Sigmoid colon (tissue), 7 donors: ENCODE data around the gene RNF215. TPM values are rescaled to one million over a fixed set of nuclear protein-coding genes. Genes with fewer than 3 reads are reported as not detected.

Source experiments
- DNase-seq: peaks from one replicate; pipeline ENCODE4 v3.0.0-alpha.2; 2019
- H3K27ac ChIP-seq, 4 donors: fragments of 200-600 bp; sonication (generic); one replicate each; pipeline ENCODE4 v1.5.1; 2016 to 2019; ENCODE audit warnings: mild to moderate bottlenecking in 1 of 4
- H3K27me3 ChIP-seq, 3 donors: fragments of 200-600 bp; sonication (generic); one replicate each; pipeline ENCODE4 v1.5.1; 2019; ENCODE audit warnings: mild to moderate bottlenecking in 1 of 3
- H3K36me3 ChIP-seq, 4 donors: fragments of 200-600 bp; sonication (generic); one replicate each; pipeline ENCODE4 v1.5.1; 2016 to 2019
- H3K4me1 ChIP-seq, 4 donors: fragments of 200-600 bp; sonication (generic); one replicate each; pipeline ENCODE4 v1.5.1; 2017 to 2019
- H3K4me3 ChIP-seq, 4 donors: fragments of 200-600 bp; sonication (generic); one replicate each; pipeline ENCODE4 v1.5.1; 2017 to 2019; ENCODE audit warnings: mild to moderate bottlenecking in 2 of 4, moderate library complexity in 1 of 4
- H3K9me3 ChIP-seq, 4 donors: fragments of 200-600 bp in 3 of 4; sonication (generic) in 3 of 4; one replicate each; pipeline versions ENCODE4 v1.5.1 to v1.6.1; 2013 to 2019
- CTCF ChIP-seq, 4 experiments: fragments of 450-650 bp in 3 of 4; fragments of 200-600 bp in 1 of 4; IDR thresholded peaks; one replicate each; pipeline ENCODE4 v1.5.1; 2016 to 2019; ENCODE audit warnings: antibody characterized with exemption in 4 of 4, mild to moderate bottlenecking in 3 of 4, moderate library complexity in 2 of 4
- EP300 ChIP-seq, 4 donors: sonication (generic); formaldehyde crosslinking; IDR thresholded peaks; one replicate each; pipeline ENCODE4 v1.6.1; 2017; ENCODE audit warnings: antibody characterized with exemption in 4 of 4
- POLR2A ChIP-seq, 2 donors: fragments of 450-650 bp; IDR thresholded peaks; one replicate each; pipeline ENCODE4 v1.6.1; 2016; ENCODE audit warnings: antibody characterized with exemption in 2 of 2, mild to moderate bottlenecking in 2 of 2, moderate library complexity in 2 of 2
- POLR2AphosphoS5 ChIP-seq, 4 donors: sonication (generic); formaldehyde crosslinking; IDR thresholded peaks; one replicate each; pipeline ENCODE4 v1.6.1; 2017; ENCODE audit warnings: antibody characterized with exemption in 4 of 4
- WGBS, 2 donors: extraction: QIAGEN DNeasy Blood & Tissue Kit; methylation state at CpG; one replicate each; pipeline ENCODE4 v1.1.7; 2013; 5-methylcytosine and 5-hydroxymethylcytosine counted together
- intact Hi-C: fragments of 100-400 bp; cut with DNase I; formaldehyde crosslinking; loops from one replicate; pipeline ENCODE4 v1.15.1; 2023
- polyA plus RNA-seq, 3 donors: library from polyadenylated mRNA; stranded (reverse); fragments of 200-250 nt; gene quantifications; one replicate each; pipeline ENCODE4 v1.2.3, GENCODE V29; 2013
- total RNA-seq, 4 donors: library from RNA; depleted of rRNA; stranded (reverse); fragments of >200 nt; gene quantifications; one replicate each; pipeline ENCODE4 v1.1.0, GENCODE V29; 2016
- donor health status: healthy with polysubstance abuse.
- donor health status: Bipolar disorder and iron deficiency.
- donor health status: healthy.

RNF215 gene
- total and polyA plus RNA-seq, 7 donors = 0.92 to 21.6 (median 12.2) TPM

- H3K27ac ChIP-seq = peak overlapping the region in 1 of 4 donors; percentile 11
- WGBS, 2 donors = 80 to 91% methylated on average over 4 of the region's 4 CpGs
- intact Hi-C loops = no loop called here
- no peak for DNase-seq
- no peaks in the 10 kb centered on the region for H3K27me3 ChIP-seq
- H3K9me3 ChIP-seq = no peaks in the 10 kb centered on the region
- H3K36me3 ChIP-seq = peaks cover 49 to 98% (median 62%) of the 10 kb centered on the region in 4 donors
- no peak overlapping the region for H3K4me3 ChIP-seq
- peaks cover 0 to 26% (median 13%) of the 10 kb centered on the region in 4 donors for H3K4me1 ChIP-seq
- no peak for TF ChIP-seq POLR2A (IDR thresholded peaks at IDR 0.05)
- no peak for TF ChIP-seq CTCF (IDR thresholded peaks at IDR 0.05)
- no peak for TF ChIP-seq EP300 (IDR thresholded peaks at IDR 0.05)
- TF ChIP-seq POLR2AphosphoS5 (IDR thresholded peaks at IDR 0.05) = no peak
These were observed 38.8 kb downstream of the RNF215 start for GRCh38 chr22:30348404-30348803.

- intact Hi-C loops = no loop called here
- Histone ChIP-seq H3K36me3 (peaks cover 53 to 100% (median 68%) of the 10 kb centered on the region in 4 donors), H3K9me3 (no peaks in the 10 kb centered on the region), H3K4me3 (no peak overlapping the region), H3K27ac (no peak overlapping the region), H3K27me3 (no peaks in the 10 kb centered on the region), H3K4me1 (peaks cover 0 to 20% (median 13%) of the 10 kb centered on the region in 4 donors)
- 69 to 72% methylated on average over 5 of the region's 5 CpGs for WGBS, 2 donors
- no peak for DNase-seq
- TF ChIP-seq EP300 (IDR thresholded peaks at IDR 0.05) (no peak), POLR2AphosphoS5 (IDR thresholded peaks at IDR 0.05) (no peak), POLR2A (IDR thresholded peaks at IDR 0.05) (no peak), CTCF (IDR thresholded peaks at IDR 0.05) (no peak)
These were observed 39.8 kb downstream of the RNF215 start for GRCh38 chr22:30347255-30347892.

DNA sequence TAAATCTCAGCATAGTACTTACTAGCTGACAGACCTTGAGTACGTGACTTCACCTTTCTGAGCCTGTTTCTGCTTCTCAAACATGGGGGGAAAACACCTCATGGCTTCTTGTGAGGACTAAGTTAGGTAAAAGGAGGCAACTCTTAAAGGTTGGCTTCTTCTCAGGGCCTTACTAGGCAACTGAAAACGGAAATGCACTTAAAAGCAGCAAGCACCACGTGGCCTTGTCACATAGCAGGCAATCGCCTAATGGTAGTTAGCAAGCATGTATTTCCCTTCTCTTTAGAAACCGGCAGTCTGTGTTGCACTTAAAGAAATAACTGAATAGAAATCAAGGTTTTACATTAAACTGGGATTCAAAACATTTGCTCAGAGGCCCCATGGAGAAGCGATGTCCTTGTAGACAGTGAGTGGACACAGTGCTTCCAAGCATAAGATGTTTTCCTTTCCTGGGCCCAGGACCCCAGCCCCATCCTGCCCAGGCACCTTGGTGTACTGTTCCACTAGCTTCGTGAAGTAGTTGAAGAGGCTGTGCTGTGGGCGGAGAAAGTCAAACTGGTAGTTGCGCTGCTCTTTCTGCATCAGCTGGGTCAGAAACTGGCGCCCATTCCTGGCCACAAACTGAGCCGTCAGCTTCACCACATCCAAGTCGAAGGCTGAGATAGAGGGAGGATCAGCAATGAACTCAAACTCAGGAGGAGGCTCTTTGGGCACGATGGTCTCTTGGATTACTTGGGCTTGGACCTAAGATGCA is 42.6 kb downstream of the RNF215 start:
- H3K4me3 ChIP-seq = no peak overlapping the region
- intact Hi-C loops = no loop called here
- H3K4me1 ChIP-seq = peaks cover 0 to 17% (median 8%) of the 10 kb centered on the region in 4 donors
- H3K27ac ChIP-seq = no peak overlapping the region
- WGBS, 2 donors = 92% methylated on average over 13 of the region's 13 CpGs
- H3K36me3 ChIP-seq = peaks cover 70 to 100% (median 81%) of the 10 kb centered on the region in 4 donors
- no peak for TF ChIP-seq POLR2A (IDR thresholded peaks at IDR 0.05)
- no peak for TF ChIP-seq CTCF (IDR thresholded peaks at IDR 0.05)
- no peak for TF ChIP-seq EP300 (IDR thresholded peaks at IDR 0.05)
- TF ChIP-seq POLR2AphosphoS5 (IDR thresholded peaks at IDR 0.05) = no peak
- no peaks in the 10 kb centered on the region for H3K27me3 ChIP-seq
- no peaks in the 10 kb centered on the region for H3K9me3 ChIP-seq
- DNase-seq = no peak

DNA sequence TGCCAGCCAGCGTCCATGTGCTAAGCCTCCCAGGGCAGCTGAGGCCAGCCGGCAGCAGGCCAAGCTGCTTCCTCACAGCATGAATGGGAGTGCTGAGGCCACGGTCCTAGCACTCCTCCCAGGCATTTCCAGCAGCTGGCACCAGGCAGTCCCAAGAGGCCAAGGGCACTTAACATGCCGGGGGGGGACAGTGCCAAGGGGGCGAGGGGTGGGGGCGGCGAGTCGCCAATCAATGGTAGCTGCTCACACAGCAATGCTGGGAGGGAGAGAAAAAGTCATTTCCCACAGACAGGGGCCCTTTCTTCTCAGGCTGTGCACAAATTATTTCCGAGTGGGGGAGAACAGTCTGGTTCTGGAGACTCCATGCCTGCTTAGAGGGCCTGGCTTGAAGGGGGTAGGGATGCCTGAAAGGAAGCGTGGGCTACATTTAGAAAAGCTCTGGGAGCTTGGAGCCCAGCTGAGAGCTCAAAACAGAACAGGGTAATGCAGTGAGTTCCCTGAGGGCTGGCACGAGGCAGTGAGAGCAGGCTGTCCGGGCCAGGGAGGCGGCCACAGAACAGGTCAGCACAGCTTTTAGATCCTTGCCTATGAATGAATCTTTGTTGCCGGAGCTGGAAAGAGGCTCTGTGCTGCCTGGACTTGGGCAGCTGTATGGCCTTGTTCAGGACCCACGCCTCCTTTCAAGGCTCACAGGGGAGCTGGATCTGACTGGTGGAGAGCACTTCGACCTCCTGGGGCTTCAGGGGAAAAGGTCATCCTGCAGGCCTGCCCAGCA is 46.1 kb downstream of the RNF215 start:
- Histone ChIP-seq H3K27me3 (no peaks in the 10 kb centered on the region), H3K36me3 (peaks cover 95 to 100% (median 100%) of the 10 kb centered on the region in 4 donors), H3K27ac (peak overlapping the region; percentile 29 to 61 (median 45)), H3K4me1 (no peaks in the 10 kb centered on the region), H3K9me3 (no peaks in the 10 kb centered on the region), H3K4me3 (no peak overlapping the region)
- intact Hi-C loops = no loop called here
- TF ChIP-seq CTCF (IDR thresholded peaks at IDR 0.05) (no peak), EP300 (IDR thresholded peaks at IDR 0.05) (no peak), POLR2AphosphoS5 (IDR thresholded peaks at IDR 0.05) (peak in 3 of 4 donors; percentile 19 to 43 (median 39))
- 87 to 88% methylated on average over 16 of the region's 16 CpGs for WGBS, 2 donors
- peak; percentile 77 for DNase-seq
